Osteocyte (in vitro differentiated cells): ENCODE data around the gene CFAP44. TPM values are rescaled to one million over a fixed set of nuclear protein-coding genes. Genes with fewer than 3 reads are reported as not detected.

Experiments
- DNase-seq: peaks from one replicate; pipeline ENCODE4 v3.0.0; 2021; ENCODE audit warnings: mixed read lengths; ENCODE audit not compliant: unreplicated experiment; ENCODE audit errors: extremely low spot score
- H3K27ac Mint-ChIP-seq: one replicate; pipeline ENCODE4 v1.8.0; 2021; ENCODE audit warnings: mild to moderate bottlenecking, mixed read lengths; ENCODE audit not compliant: unreplicated experiment
- H3K27me3 Mint-ChIP-seq: one replicate; pipeline ENCODE4 v1.8.0; 2021; ENCODE audit warnings: mixed read lengths; ENCODE audit not compliant: unreplicated experiment
- H3K36me3 Mint-ChIP-seq: one replicate; pipeline ENCODE4 v1.8.0; 2021; ENCODE audit warnings: mixed read lengths; ENCODE audit not compliant: unreplicated experiment
- H3K4me1 Mint-ChIP-seq: one replicate; pipeline ENCODE4 v1.8.0; 2021; ENCODE audit warnings: mixed read lengths; ENCODE audit not compliant: unreplicated experiment
- H3K4me3 Mint-ChIP-seq: one replicate; pipeline ENCODE4 v1.8.0; 2021; ENCODE audit warnings: mild to moderate bottlenecking, moderate library complexity, mixed read lengths; ENCODE audit not compliant: unreplicated experiment
- H3K9me3 Mint-ChIP-seq: one replicate; pipeline ENCODE4 v1.8.0; 2021; ENCODE audit warnings: mixed read lengths; ENCODE audit not compliant: unreplicated experiment
- CTCF ChIP-seq: fragments of 200-600 bp; sonication (generic); IDR thresholded peaks from 2 replicates; pipeline ENCODE4 v1.5.0; 2021; ENCODE audit warnings: antibody characterized with exemption, mild to moderate bottlenecking, moderate library complexity
- total RNA-seq: library from RNA; stranded (reverse); gene quantifications from 2 replicates; pipeline ENCODE4 v1.2.1, GENCODE V29; 2021

Gene CFAP44
- total RNA-seq, 1 donor from 2014 or later, result 7.4 TPM

DNA sequence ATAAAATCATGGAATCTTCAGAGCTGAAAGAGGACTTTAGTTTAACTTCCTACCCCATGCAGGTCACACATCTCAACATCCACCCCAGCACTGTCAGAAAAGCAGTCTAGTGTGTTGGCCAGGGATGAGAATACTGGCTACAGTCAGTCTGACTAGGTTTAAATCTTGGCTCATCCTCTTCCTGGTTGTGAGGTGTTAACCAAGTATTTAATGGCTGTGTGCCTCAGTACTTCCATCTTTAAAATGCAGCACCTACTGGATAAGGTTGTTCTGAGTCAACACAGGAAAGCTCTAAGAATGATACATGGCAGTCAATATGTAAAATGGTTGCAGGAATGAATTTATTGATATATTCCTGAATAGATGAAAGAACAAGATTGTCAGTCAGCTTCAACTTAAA is 3.1 kb downstream of the CFAP44 start:
- Mint-ChIP-seq H3K27me3 (no peaks in the 10 kb centered on the region), H3K9me3 (no peaks in the 10 kb centered on the region), H3K4me1 (peaks cover 8% of the 10 kb centered on the region), H3K27ac (no peak overlapping the region), H3K36me3 (peaks cover 4% of the 10 kb centered on the region), H3K4me3 (no peak overlapping the region)
- no peak for TF ChIP-seq CTCF
- no peak for DNase-seq

GRCh38 chr3:113437411-113437810 is 3.9 kb downstream of the CFAP44 start:
- peaks cover 5% of the 10 kb centered on the region for H3K36me3 Mint-ChIP-seq
- no peak overlapping the region for H3K27ac Mint-ChIP-seq
- H3K9me3 Mint-ChIP-seq, result no peaks in the 10 kb centered on the region
- no peak for DNase-seq
- no peaks in the 10 kb centered on the region for H3K27me3 Mint-ChIP-seq
- no peak for TF ChIP-seq CTCF
- H3K4me3 Mint-ChIP-seq, result no peak overlapping the region
- H3K4me1 Mint-ChIP-seq, result peaks cover 8% of the 10 kb centered on the region

GRCh38 chr3:113436809-113437208 is 4.5 kb downstream of the CFAP44 start:
- H3K36me3 Mint-ChIP-seq, result peaks cover 6% of the 10 kb centered on the region
- peaks cover 7% of the 10 kb centered on the region for H3K4me1 Mint-ChIP-seq
- no peaks in the 10 kb centered on the region for H3K27me3 Mint-ChIP-seq
- no peaks in the 10 kb centered on the region for H3K9me3 Mint-ChIP-seq
- H3K4me3 Mint-ChIP-seq, result no peak overlapping the region
- DNase-seq, result no peak
- H3K27ac Mint-ChIP-seq, result no peak overlapping the region
- TF ChIP-seq CTCF, result no peak

DNA sequence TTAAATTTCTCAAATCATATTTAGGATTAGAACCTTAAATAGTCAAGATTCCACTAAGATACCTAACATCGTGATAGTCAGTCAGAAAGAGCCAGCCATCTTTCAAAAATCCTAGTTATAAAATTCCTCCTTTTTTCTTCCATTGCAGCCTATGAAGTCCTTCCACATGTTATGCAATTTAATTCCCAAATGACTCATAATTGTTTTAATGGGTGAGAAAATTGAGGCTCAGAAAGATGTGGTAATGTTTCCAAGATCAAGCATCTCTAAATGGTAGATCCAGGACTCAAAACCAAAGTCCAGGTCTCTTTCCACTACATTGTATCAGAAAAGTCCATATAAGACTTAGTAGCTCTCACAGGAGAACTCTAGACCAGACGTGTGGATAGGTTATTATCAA is 9.5 kb downstream of the CFAP44 start:
- H3K4me1 Mint-ChIP-seq, result peaks cover 2% of the 10 kb centered on the region
- H3K9me3 Mint-ChIP-seq, result no peaks in the 10 kb centered on the region
- DNase-seq, result no peak
- no peaks in the 10 kb centered on the region for H3K27me3 Mint-ChIP-seq
- H3K4me3 Mint-ChIP-seq, result no peak overlapping the region
- H3K36me3 Mint-ChIP-seq, result peaks cover 20% of the 10 kb centered on the region
- TF ChIP-seq CTCF, result no peak
- H3K27ac Mint-ChIP-seq, result no peak overlapping the region

- Mint-ChIP-seq H3K4me3 (no peak overlapping the region), H3K9me3 (peaks cover 16% of the 10 kb centered on the region), H3K4me1 (no peaks in the 10 kb centered on the region), H3K27me3 (no peaks in the 10 kb centered on the region), H3K36me3 (peaks cover 39% of the 10 kb centered on the region), H3K27ac (no peak overlapping the region)
- DNase-seq, result no peak
- TF ChIP-seq CTCF, result no peak
Observed at GRCh38 chr3:113428581-113428980, 12.7 kb downstream of the CFAP44 start.
